ENCODE measurements around the gene EFCAB11.

The EFCAB11 gene

DNA sequence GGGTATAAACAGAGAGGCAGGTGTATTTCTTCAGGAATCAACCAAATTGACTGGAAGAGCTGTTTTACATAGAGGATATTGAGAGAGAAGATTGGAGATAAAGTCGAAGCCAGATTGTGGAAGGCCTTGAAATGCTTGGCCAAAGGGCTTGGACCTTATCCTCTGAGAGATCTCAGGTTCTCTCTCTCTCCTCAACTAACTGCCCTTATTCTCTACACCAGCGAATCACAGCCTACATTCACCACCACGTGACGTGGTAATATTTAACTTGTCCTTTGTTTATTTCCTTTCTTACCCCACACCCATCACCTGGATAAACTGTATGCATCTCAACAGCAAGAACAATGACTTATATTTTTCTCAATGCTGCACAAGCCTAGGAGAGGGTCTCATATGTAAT is 207.4 kb downstream of the EFCAB11 start:
- no peak for TF ChIP-seq GABPA (IDR thresholded peaks at IDR 0.05; ENCODE audit: low read depth)
- TF ChIP-seq POLR2AphosphoS5 (IDR thresholded peaks at IDR 0.05; ENCODE audit: low read depth): no peak
- no peak for TF ChIP-seq REST (IDR thresholded peaks at IDR 0.05; ENCODE audit: insufficient replicate concordance, low read depth)
- no peak for TF ChIP-seq SPI1 (IDR thresholded peaks at IDR 0.05; ENCODE audit: borderline replicate concordance, low read depth)
- TF ChIP-seq CTCF (IDR thresholded peaks at IDR 0.05; ENCODE audit: insufficient read depth, low read length): no peak
- no peaks in the 10 kb centered on the region for H3K27me3 ChIP-seq (ENCODE audit: insufficient read depth, poor library complexity, severe bottlenecking)
- H3K27ac ChIP-seq (replicated peaks): no peak overlapping the region
- no peak for DNase-seq (ENCODE audit: low read depth in 1 of 2, low spot score in 1 of 2)
- no peak overlapping the region for H3K4me3 ChIP-seq (replicated peaks; ENCODE audit: insufficient read depth, low read length)

- no peak overlapping the region for H3K27ac ChIP-seq (replicated peaks)
- DNase-seq (ENCODE audit: low read depth in 1 of 2, low spot score in 1 of 2): no peak
- TF ChIP-seq CTCF (IDR thresholded peaks at IDR 0.05; ENCODE audit: insufficient read depth, low read length) (no peak), SPI1 (IDR thresholded peaks at IDR 0.05; ENCODE audit: borderline replicate concordance, low read depth) (no peak), GABPA (IDR thresholded peaks at IDR 0.05; ENCODE audit: low read depth) (no peak), POLR2AphosphoS5 (IDR thresholded peaks at IDR 0.05; ENCODE audit: low read depth) (no peak), REST (IDR thresholded peaks at IDR 0.05; ENCODE audit: insufficient replicate concordance, low read depth) (no peak)
- H3K27me3 ChIP-seq (ENCODE audit: insufficient read depth, poor library complexity, severe bottlenecking): no peaks in the 10 kb centered on the region
- H3K4me3 ChIP-seq (replicated peaks; ENCODE audit: insufficient read depth, low read length): no peak overlapping the region
Measured at GRCh38 chr14:89746654-89747053, 207.9 kb downstream of the EFCAB11 start.

GRCh38 chr14:89746135-89746534 is 208.4 kb downstream of the EFCAB11 start:
- H3K27me3 ChIP-seq (ENCODE audit: insufficient read depth, poor library complexity, severe bottlenecking): no peaks in the 10 kb centered on the region
- no peak overlapping the region for H3K27ac ChIP-seq (replicated peaks)
- no peak for DNase-seq (ENCODE audit: low read depth in 1 of 2, low spot score in 1 of 2)
- no peak overlapping the region for H3K4me3 ChIP-seq (replicated peaks; ENCODE audit: insufficient read depth, low read length)
- no peak for TF ChIP-seq REST (IDR thresholded peaks at IDR 0.05; ENCODE audit: insufficient replicate concordance, low read depth)
- TF ChIP-seq GABPA (IDR thresholded peaks at IDR 0.05; ENCODE audit: low read depth): no peak
- TF ChIP-seq CTCF (IDR thresholded peaks at IDR 0.05; ENCODE audit: insufficient read depth, low read length): no peak
- TF ChIP-seq POLR2AphosphoS5 (IDR thresholded peaks at IDR 0.05; ENCODE audit: low read depth): no peak
